Activated CD8-positive, alpha-beta memory T cell treated with anti-CD3 and anti-CD28 coated beads, Interleukin-2, amount 50 U/mL, for 1 hour (primary cell): ENCODE measurements around the gene CDH4.

Experiments
- DNase-seq: peaks from one replicate; pipeline ENCODE4 v3.0.0-alpha.2; 2020; ENCODE audit errors: extremely low read depth

Gene CDH4

DNA sequence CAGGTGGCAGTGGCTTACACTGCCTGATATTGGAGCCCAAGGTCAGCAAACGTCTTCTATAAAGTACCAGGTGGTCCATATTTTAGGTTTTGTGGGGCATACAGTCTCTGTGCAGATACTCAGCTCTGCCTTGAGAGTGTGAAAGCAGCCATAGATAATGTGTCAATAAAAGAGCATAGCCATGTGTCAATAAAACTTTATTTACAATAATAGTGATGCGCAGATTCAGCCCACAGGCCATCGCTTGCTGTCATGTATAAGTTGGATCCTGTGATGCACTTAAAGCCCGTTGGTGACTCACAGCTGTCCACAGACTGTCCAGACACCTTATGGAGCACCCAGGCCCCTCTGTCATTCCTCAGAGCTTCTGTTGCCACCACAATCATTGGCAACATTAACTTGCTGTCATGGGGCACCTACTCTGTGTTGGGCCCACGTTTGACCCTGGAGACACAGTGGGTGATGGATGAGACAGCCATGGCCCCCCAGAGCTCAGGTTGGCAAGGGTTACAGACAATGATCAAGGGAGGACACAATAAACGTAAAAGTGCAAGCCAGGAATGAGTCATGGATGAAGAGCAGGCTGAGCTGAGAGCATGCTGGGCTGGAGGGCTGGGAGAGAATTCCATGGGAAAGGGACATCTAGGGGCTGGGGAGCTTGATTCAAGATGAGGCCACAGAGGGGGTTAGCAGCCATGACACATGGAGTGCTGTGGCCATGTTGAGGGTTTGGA, 640.0 kb downstream of the CDH4 start:
- DNase-seq, result no peak

DNA sequence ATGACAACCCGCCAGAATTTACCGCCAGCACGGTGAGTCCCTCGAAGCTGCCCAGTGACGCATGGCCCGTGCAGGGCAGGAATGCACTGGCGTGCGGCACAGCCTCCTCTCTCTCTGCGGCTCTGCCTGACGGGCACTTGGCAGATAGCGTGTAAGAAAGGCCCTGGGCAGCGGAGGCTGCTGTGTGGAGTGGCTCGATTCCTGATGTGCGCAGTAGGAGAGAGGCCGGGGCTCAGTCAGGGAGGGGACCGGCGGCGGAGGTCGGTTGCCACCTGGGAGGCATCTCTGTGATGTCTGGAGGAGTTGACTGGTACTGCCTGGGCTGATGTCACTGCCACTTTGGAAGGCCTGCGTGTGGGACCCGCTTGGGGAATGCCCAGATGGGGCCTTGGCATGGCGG, 643.0 kb downstream of the CDH4 start:
- DNase-seq, result no peak

- no peak for DNase-seq
These were observed 643.6 kb downstream of the CDH4 start for GRCh38 chr20:61895686-61896057.

- DNase-seq, result no peak
These were observed 644.2 kb downstream of the CDH4 start for GRCh38 chr20:61896058-61896961.

DNA sequence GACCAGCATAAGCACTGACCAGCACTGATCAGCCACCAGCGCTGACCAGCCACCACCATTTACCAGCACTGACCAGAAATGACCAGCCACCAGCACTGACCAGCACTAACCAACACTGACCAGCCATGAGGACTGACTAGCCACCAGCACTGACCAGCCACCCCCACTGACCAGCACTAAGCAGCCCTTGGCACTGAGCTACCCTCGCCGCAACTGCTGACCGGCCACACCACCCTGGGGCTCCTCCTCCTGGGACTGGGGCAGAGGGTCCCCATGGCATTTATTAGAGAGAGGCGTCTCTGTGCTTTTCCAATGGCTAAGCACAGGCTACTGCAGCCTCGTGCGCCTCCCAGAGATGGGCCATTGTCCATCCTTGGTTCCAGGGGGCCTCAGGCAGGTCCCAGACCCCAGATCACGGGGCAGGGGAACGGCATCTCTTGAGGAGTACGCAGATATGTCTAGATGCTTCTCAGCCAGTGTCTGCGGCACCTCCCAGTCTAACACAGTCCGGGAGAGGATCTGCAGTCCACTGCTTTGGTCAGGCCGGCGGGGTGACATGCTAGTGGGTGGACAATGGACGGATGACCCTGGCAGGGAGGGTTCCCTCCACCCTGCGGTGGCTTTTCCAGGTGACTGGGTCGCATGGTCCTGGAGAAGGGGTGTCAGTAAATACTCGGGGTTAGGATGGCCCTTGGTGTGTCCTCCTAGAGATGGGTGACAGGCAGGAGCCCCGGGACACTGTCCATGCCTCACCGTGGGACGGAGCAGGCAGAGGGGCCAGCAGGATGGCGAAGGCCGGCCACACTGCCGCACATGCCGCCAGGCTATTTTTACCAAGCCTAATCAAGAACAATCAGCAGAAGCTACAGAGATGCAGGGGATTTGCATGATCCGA, 645.6 kb downstream of the CDH4 start:
- no peak for DNase-seq

DNA sequence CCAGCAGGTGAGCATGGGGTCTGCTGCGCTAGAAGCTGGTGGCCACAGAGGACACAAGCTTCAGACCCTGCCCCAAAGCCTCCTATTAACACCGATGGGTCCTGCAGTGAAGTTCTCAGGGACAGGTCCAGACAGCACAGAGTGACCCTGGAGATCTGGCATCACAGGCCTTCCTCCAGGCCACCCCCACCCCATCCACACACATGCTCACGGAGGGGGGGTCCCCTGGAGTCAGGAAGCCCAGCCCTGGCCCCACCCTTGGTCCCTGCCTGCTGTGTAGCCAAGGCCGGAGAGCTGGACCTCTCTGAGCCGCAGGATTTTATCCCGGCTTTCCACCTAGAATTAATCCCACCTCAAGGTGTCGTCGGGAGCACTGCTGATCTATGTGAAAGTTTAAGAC, 646.3 kb downstream of the CDH4 start:
- no peak for DNase-seq

- no peak for DNase-seq
These were observed 648.2 kb downstream of the CDH4 start for GRCh38 chr20:61900011-61900944.

DNA sequence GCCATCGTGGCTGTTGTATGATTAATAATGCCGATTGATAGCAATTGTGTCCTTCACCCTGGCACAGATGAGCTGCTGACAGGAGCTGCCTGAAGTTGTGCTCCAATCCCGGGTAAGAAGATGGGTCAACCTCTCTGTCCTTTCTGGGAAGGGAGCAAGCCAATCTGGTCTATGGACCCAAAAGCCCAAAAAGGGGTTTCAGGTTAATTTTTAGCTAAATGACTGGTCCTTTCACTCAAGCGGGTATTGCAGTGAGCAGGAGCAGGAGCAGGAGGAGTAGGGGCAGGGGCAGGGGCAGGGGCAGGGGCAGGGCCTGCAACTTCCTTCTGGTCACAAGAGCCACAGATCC, 648.9 kb downstream of the CDH4 start:
- DNase-seq, result no peak

DNA sequence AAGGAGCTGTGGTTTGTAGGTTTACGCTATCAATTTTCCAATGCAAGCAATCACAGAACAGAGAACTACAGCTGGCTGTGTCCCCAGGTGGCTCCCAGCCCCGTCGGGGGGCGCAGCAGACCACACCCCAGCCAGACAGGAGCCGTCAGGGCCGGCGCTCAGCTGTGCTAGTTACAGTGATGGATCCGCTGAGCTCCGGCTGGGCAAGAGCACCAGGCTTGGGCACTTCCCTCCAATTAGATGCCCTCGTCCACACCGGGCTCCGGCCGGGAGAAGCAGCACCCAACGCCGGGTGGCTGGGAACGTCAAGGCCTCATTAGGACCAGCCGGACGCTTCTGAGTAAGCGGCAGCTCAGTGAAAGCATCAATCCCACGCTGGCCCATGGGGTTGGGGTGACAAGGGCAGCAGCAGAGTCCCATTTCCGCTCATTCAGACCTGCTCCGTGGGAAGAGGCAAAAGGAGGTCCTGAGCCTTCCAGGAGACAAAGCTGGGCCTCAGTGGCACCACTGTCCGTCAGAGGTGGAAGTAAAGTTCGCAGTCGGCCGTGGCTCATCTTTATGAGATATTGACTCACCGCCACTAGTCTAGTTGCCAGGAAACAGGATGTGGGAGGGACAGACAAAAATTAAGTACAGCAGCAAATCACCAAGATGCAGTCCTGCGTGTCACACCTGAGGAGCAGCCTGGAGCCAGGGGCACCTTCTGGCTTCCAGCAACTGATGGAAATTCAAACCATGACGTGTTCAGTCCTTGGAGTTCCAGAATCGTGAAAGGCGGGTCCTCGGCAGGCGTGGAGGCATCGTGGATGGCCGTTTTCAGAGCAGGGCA, 649.5 kb downstream of the CDH4 start:
- no peak for DNase-seq

DNA sequence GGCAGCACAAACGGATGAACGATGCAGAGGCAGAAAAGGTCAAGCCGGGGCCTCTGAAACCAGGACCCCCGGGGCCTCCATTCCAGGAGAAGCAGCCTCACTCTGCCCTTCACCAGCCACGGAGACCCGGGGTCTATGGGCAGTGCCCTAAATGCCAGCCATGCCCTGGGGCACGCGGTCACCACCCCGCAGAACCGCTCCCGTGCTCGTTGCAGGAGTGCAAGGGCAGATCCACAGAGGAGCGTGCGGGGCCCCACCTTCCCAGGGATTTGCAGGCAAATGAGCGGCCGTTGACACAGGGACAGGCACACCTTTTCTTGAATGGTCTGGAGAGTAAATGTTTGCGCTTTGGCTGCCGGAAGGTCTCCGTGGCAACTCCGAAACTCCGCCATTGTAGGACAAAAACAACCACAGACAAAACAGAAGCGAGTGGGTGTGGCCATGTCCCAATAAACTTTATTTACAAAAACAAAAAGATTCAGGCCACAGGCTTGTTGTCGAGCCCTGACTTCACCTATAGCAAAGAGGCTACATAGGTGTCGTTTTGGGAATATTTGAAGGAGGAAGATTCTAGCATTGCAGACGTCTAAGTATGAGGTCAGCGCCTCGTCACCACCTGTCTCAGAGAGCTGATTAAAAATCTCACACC, 650.3 kb downstream of the CDH4 start:
- no peak for DNase-seq

DNA sequence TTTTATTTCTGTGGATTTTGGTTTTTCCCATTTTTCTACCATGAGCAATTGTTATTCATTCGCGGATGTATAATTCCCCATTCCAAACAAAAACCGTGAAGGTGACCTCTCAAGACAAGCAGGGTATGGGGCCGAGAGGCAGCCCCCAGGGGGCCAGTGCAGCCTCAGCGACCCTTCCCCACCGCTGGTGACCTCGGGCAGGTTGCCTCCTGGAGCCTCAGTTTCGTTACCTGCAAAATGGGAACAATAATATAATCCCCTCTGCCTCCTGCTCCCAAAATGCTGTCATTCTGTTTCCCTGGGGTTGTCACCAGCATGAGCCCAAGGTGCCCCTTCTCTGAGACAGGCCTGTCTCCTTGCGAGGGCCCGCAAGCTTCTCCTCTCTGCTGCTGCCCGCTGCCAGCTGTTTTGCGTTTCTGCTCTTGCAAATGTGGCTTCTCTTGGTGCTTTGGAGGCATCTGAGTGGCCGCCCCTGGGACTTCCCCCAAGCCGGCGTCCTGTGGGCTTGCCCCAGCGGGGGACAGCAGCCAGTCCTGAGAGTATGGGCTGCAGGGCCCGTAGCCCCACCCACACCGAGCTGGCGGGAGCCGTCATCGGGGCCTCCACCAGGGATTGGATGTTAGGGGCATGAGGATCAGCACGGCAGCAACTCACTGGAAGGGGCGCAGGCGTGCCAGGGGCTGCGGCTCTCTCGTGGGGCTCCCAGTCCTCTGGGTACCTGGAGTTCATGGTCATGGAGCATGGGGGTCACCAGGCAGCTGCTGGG, 651.7 kb downstream of the CDH4 start:
- no peak for DNase-seq

- no peak for DNase-seq
These were observed 652.4 kb downstream of the CDH4 start for GRCh38 chr20:61904456-61904855.

- no peak for DNase-seq
These were observed 653.9 kb downstream of the CDH4 start for GRCh38 chr20:61905781-61906523.

GRCh38 chr20:61907081-61907891, 655.2 kb downstream of the CDH4 start:
- no peak for DNase-seq

DNA sequence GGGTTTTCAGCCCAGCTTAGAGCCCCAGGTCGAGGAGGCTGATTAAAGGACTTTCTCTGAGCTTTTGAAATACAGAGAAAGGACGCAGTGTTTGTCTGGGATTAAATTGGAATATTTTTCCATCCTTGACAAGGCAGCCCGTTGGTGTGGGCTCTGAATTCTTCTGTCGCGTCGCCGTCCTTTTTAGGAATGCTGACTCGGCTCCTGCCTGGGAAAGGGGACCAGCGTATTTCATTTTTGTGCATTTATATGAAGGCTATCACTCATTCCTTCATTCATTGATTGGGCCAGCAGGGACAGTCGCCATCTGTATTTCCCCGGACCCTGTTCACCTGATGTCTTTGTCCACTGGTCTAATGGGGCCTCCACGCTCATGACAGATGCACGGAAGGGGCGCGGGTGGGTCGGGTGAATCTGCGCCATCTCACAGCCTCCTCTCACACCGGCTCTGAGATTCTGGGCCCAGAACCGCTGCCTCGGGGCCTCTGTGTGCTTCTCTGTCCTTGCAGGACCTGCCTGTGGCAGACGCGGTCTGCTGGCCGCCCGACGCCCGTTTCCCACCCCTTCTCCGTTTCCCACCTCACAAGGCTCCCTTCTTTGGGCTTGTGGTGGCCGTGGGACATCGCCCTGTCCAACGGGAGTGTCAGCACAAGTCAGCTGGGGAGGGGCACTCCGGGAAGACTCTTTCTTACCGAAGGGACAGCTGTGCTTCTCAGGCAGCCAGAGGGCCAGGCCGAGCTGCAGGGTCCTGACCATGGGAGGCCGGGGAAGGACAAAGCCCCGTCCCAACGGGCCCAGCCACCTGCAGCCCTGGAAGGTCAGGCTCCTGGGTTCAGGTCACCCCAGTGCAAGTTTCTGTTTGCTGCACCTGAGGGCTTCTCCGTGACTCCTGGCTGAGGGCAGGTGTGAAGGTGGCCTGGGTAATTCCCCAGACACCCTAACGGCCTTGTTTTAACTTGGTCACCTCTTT, 656.3 kb downstream of the CDH4 start:
- no peak for DNase-seq

GRCh38 chr20:61909028-61909427, 657.0 kb downstream of the CDH4 start:
- DNase-seq, result no peak
